ENCODE results near the gene ATP13A3.

The ATP13A3 gene

GRCh38 chr3:194368918-194369317, 117.9 kb downstream of the ATP13A3 start:
- DNase-seq: no peak

DNA sequence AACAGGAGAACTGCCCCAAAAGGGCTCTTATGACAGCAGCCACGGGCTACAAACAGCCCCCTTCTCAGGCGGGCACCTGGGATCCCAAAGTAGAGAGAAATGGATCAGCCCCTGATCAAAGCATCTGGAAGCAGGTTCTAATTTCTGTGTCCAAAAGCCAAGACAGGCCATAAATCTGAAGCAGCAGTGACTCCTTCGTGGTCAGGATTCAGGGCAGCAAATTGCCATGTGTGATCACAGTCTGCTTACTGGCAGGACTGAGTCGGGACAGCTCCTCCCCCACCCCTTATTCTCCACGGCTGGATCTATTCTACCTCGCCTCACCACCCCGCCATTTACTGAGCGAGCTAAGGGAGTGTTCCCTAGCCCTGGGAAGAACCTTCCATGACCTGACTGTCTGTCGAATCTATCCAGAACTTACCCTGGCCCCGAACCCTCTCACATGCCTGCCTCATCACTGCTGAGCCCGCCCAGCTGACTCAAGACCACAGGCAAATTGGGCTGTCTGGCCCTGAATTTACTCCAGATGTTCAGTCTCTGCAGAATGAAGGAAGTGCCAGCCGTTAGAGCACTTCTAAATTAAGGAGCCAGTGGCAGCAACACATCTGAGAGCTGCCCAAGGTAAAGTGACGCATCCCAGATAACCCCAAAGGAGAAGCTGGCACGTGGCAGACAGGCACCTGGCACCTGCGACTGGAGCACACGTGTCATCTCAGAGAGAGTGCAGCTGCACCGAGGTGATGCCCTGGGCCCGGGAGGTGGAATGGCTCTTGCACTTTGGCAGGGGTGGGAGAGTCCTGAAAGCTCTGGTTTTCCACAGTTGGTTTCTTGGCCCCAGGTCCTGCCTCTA, 118.6 kb downstream of the ATP13A3 start:
- DNase-seq: no peak

GRCh38 chr3:194365978-194366490, 120.8 kb downstream of the ATP13A3 start:
- no peak for DNase-seq

GRCh38 chr3:194365526-194365925, 121.3 kb downstream of the ATP13A3 start:
- DNase-seq: no peak

- DNase-seq: no peak
Measured at GRCh38 chr3:194364652-194365434, 122.0 kb downstream of the ATP13A3 start.

- DNase-seq: no peak
Measured at GRCh38 chr3:194364314-194364651, 122.5 kb downstream of the ATP13A3 start.

DNA sequence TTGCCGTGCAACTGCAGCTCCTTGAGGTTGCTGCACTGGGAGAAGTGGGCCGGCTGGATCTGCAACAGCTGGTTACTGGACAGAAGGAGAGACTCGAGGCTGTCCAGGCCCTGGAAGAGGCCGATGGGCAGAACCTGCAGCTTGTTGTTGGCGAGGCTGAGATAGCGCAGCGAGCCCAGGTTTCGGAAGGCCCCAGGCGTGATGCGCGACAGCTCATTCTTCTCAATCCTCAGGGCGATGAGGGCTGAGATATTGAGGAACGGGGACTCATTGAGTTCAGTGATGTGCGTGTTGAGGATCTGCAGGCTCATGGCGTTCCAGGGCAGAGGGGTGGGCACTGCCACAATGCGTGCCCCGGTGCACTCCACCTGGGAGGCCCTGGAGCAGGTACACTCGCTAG, 126.2 kb downstream of the ATP13A3 start:
- DNase-seq: no peak

DNA sequence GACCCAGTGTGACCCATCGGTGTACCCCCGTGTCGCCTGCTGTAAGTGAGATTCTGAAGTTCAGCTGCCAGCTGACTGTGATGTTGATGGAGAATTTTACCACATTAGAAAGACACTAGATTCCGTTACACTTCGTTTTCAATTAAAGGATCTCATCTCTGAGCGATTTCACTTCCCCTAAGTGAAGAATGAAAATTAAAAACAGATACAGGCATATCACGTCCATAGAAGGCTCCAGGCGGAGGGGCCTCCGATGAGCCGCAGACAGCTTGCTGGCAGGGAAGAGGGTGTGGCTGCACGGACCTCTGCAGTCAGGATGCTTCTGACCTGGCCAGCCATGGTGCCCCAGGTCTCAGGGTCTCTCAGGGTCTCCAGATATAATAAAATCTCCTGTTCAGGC, 129.1 kb downstream of the ATP13A3 start:
- DNase-seq: no peak

GRCh38 chr3:194355379-194355778, 131.4 kb downstream of the ATP13A3 start:
- DNase-seq: no peak

GRCh38 chr3:194354315-194354714, 132.5 kb downstream of the ATP13A3 start:
- DNase-seq: no peak

Measured in activated CD4-positive, alpha-beta T cell treated with anti-CD3 and anti-CD28 coated beads, Interleukin-2, amount 50 U/mL, for 48 hours (primary cell).